GM20000 (cell line): ENCODE results near the gene MPP2.

Source experiments
- DNase-seq: peaks from one replicate; pipeline ENCODE4 v3.0.0; 2012; ENCODE audit warnings: low spot score
- TF ChIP-seq, protein P1 (sequence below): IDR thresholded peaks from 2 replicates; pipeline ENCODE4 v1.5.1; 2012; ENCODE audit warnings: mild to moderate bottlenecking, control low read depth; ENCODE audit errors: extremely low read depth, missing control alignments

MPP2 gene

DNA sequence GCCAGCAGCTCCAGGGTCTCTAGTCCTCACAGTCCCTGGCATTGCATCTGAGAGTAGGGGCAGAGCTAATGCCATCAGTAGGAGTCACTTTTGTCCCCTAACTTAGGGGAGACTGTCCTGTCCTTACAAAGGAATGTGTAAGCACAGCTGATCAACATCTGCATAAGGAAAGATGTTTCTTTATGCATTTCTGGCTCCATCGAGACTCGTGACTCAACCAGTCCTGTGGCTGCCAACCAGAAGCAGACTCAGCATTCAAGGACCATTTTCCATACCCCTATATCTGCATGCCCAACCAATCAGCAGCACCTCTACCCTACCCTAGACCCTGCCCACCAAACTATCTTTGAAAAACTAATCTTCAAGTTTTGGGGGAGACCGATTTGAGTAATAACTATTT, 8.2 kb upstream of the MPP2 start:
- no peak for DNase-seq
- TF ChIP-seq, protein P1, sequence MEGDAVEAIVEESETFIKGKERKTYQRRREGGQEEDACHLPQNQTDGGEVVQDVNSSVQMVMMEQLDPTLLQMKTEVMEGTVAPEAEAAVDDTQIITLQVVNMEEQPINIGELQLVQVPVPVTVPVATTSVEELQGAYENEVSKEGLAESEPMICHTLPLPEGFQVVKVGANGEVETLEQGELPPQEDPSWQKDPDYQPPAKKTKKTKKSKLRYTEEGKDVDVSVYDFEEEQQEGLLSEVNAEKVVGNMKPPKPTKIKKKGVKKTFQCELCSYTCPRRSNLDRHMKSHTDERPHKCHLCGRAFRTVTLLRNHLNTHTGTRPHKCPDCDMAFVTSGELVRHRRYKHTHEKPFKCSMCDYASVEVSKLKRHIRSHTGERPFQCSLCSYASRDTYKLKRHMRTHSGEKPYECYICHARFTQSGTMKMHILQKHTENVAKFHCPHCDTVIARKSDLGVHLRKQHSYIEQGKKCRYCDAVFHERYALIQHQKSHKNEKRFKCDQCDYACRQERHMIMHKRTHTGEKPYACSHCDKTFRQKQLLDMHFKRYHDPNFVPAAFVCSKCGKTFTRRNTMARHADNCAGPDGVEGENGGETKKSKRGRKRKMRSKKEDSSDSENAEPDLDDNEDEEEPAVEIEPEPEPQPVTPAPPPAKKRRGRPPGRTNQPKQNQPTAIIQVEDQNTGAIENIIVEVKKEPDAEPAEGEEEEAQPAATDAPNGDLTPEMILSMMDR = no peak

DNA sequence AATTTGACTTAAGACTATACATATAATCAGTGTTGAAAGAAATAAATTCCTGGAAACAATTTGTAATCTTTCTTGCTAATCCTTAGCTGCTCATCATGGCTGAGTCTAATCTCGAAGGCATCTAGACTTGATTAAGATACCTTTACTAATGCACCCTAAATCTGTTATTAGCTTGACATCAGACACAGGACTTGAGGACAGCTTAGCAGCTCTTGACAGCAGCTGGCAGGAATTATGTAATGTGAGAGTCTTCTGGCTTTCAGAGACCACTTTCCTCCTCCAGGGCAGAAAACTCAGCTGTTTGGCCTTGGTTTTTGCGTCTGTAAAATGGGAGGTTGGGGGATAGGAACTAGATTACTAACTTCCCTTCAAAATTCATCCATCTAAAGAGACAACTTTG, 7.1 kb upstream of the MPP2 start:
- no peak for DNase-seq
- TF ChIP-seq, protein P1 = no peak

DNA sequence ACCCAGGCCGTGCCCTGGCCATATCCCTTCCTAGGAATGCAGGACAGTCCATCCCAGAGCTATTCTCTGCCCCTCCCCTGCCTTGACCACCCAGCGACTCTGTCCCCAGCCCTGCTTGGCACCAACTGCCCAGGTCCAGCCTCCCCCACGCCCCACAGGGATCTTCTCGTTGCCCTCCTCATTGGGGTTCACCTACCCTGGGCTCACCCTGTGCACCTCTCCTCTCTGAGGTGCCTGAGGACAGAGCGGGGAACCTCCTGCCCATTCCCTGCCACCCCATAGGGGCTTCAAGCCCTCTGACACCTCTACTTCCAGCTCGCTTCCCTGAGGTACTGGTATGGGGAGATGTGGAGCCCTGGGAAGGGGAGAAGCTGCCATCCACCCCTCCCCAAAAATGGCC, 6.2 kb upstream of the MPP2 start:
- no peak for DNase-seq
- TF ChIP-seq, protein P1 = no peak

DNA sequence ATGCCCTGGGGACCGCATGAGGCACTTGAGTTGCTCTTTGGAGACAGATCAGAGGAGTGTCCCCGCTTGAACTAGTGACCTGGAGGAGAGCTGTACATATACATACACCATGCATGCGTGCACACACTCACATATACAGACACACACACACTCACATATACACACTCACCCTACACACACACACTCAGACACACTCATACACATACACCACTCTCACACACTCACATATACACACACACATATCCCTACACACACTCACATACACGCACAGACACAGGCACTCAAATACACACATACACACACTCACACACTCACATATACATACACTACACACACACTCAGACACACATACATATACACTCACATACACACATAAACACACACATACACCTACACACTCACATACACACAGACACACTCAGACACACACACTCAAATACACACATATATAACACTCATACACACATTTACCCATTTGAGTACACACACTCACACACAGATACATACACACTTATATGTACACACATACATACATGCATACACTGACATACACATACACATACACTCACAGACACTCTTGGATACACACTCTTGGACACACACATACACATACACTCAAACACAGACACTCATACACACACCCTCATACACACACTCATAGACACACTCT, 5.4 kb upstream of the MPP2 start:
- no peak for DNase-seq
- TF ChIP-seq, protein P1 = no peak

DNA sequence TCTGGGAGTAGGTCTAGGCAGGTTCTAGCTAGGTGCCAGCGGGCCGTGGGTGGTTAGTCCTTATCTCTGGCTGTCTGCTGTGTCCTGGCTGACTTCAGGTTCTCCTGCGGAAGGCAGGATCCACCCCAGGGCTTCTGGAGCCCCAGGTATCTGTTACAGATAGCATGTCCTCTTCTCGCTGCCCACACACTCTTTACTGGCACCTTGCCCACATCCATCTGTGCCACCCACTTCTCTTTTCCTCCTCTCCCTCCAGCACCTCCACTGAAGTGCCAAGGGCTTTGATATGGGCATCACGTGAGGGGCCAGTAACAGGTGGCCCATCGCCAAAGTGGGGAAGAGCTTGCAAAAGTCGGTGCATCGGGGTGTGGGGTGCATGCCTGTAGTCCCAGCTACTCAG, 4.6 kb upstream of the MPP2 start:
- TF ChIP-seq, protein P1 = no peak
- no peak for DNase-seq

DNA sequence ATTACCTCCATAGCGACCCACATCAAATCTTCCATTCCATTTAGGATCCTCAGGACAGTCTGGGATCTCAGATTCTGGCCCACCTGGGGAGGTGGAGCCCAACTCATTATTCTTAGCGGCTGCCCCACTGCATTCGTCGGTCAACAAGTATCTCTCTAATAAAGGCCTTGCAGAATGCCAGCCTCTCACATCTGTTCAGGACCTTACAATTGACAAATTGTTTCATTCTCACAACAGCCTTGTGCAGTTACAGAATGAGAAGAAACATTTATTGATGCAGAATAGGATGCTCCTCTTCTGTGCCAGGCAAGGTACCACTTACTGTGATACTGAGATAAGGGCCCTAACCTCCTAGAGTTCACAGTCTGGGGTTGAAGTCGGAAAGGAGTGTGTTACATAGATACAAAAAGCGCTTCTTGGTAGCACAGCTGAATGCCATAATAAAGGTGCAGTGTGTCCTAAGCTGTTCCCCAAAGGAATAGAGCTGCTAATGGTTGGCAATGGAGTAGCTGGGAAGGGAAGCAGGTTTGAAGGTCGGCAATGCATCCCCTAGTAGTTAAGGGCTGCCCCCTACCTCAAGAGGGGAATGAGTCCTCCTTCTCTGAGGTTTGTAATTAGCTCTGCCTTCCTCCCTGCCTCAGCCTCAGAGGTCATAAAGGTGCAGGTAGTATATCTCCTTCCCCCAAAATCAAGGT, 2.3 kb upstream of the MPP2 start:
- DNase-seq = no peak
- TF ChIP-seq, protein P1 = no peak

DNA sequence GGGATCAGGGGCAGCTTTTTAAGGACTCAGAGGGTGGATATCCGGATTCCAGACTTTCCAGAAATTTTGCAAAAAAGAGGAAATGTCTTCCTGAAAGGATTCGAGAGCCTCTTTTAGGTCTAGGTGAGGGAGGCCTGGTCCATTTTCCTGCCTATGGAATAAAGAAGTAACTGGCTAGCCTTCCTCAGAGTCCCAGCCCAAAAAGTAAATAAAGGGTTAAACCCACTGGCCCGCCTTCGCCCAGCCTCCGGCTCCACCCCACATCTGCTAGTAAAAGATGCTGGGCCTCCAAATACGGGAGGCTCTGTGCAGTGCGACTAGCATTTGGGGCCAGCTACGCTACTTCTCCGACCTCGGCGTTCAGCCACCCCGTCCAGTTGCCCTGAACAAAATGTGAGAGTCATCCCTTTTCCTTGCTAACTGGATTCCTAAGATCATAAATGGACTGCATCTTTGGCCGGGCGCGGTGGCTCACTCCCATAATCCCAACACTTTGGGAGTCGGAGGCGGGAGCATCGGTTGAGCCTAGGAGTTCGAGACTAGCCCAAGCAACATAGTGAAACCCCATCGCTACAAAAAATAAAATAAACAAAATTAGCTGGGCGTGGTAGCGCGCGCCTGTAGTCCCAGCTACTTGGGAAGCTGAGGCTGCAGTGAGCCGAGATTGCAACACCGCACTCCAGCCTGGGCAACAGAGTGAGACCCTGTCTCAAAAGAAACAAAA, 824 bp upstream of the MPP2 start:
- no peak for DNase-seq
- TF ChIP-seq, protein P1 = no peak
